OCI-LY1 (cell line): Measurements from ENCODE around the gene ADAMTSL3.

Experiments
- H2AFZ ChIP-seq: fragments of 200-600 bp; sonication (generic), shearing (Covaris generic); 2 replicates; pipeline ENCODE4 v1.6.0; 2014; ENCODE audit warnings: antibody characterized with exemption, mild to moderate bottlenecking, low read length
- H3F3A ChIP-seq: fragments of 200-600 bp; sonication (generic), shearing (Covaris generic); 2 replicates; pipeline ENCODE4 v1.6.0; 2014; ENCODE audit warnings: mild to moderate bottlenecking, antibody characterized with exemption, low read length, moderate library complexity; ENCODE audit not compliant: insufficient read depth
- H3K27ac ChIP-seq: fragments of 200-600 bp; sonication (generic); 2 replicates; pipeline ENCODE4 v1.5.1; 2014; ENCODE audit warnings: low read length, mixed run types, mild to moderate bottlenecking, low read depth; ENCODE audit not compliant: poor library complexity, severe bottlenecking
- H3K27me3 ChIP-seq: fragments of 200-600 bp; sonication (generic); 2 replicates; pipeline ENCODE4 v1.6.0; 2014; ENCODE audit warnings: antibody characterized with exemption, mild to moderate bottlenecking, low read length, moderate library complexity; ENCODE audit not compliant: insufficient read depth
- H3K36me3 ChIP-seq: fragments of 200-600 bp; sonication (generic); 2 replicates; pipeline ENCODE4 v1.6.1; 2014; ENCODE audit warnings: mild to moderate bottlenecking, antibody characterized with exemption, low read length, moderate library complexity, mixed read lengths; ENCODE audit not compliant: insufficient read depth
- H3K4me1 ChIP-seq: fragments of 200-600 bp; sonication (generic); 2 replicates; pipeline ENCODE4 v1.5.1; 2014; ENCODE audit warnings: mild to moderate bottlenecking, low read length, moderate library complexity; ENCODE audit not compliant: insufficient read depth, severe bottlenecking
- H3K4me2 ChIP-seq: fragments of 200-600 bp; sonication (generic), shearing (Covaris generic); 2 replicates; pipeline ENCODE4 v1.6.1; 2014; ENCODE audit warnings: low read length
- H3K4me3 ChIP-seq: fragments of 200-600 bp; sonication (generic); 2 replicates; pipeline ENCODE4 v1.5.1; 2014; ENCODE audit warnings: low read length, low read depth, mild to moderate bottlenecking, mixed read lengths; ENCODE audit not compliant: poor library complexity, severe bottlenecking
- H3K79me2 ChIP-seq: fragments of 200-600 bp; shearing (Covaris generic); 2 replicates; pipeline ENCODE4 v1.6.1; 2016; ENCODE audit warnings: mixed run types, low read length, mixed read lengths; ENCODE audit not compliant: insufficient read depth
- H3K9ac ChIP-seq: fragments of 200-600 bp; sonication (generic), shearing (Covaris generic); 2 replicates; pipeline ENCODE4 v1.6.1; 2014; ENCODE audit warnings: mild to moderate bottlenecking, low read length, mixed read lengths
- H3K9me2 ChIP-seq: fragments of 200-600 bp; sonication (generic), shearing (Covaris generic); 2 replicates; pipeline ENCODE4 v1.6.1; 2014; ENCODE audit warnings: low read depth, mild to moderate bottlenecking, low read length, mixed read lengths
- H3K9me3 ChIP-seq: fragments of 200-600 bp; shearing (Covaris generic); 2 replicates; pipeline ENCODE4 v1.6.1; 2014; ENCODE audit warnings: low read length, mixed read lengths
- H4K20me1 ChIP-seq: fragments of 200-600 bp; sonication (generic), shearing (Covaris generic); 2 replicates; pipeline ENCODE4 v1.6.0; 2016; ENCODE audit warnings: mild to moderate bottlenecking, low read length; ENCODE audit not compliant: insufficient read depth
- CTCF ChIP-seq: fragments of 200-600 bp; sonication (generic), shearing (Covaris generic); IDR thresholded peaks from 2 replicates; pipeline ENCODE4 v1.5.1; 2017; ENCODE audit warnings: mild to moderate bottlenecking, antibody characterized with exemption, low read length, moderate library complexity, mixed read lengths
- EZH2 ChIP-seq: fragments of 200-600 bp; sonication (generic), shearing (Covaris generic); IDR thresholded peaks from 2 replicates; pipeline ENCODE4 v1.8.0; 2017; ENCODE audit warnings: borderline replicate concordance, mixed run types, mild to moderate bottlenecking, antibody characterized with exemption, low read length, moderate library complexity, mixed read lengths

The ADAMTSL3 gene

GRCh38 chr15:83612226-83612625 is 41.7 kb upstream of the ADAMTSL3 start:
- H2AFZ ChIP-seq = no peak overlapping the region
- H3K9me2 ChIP-seq = no peaks in the 10 kb centered on the region
- no peaks in the 10 kb centered on the region for H4K20me1 ChIP-seq
- no peaks in the 10 kb centered on the region for H3K79me2 ChIP-seq
- H3K36me3 ChIP-seq = no peaks in the 10 kb centered on the region
- no peak overlapping the region for H3K4me2 ChIP-seq
- H3K9me3 ChIP-seq = no peaks in the 10 kb centered on the region
- H3K27me3 ChIP-seq = no peaks in the 10 kb centered on the region
- no peaks in the 10 kb centered on the region for H3F3A ChIP-seq
- no peaks in the 10 kb centered on the region for H3K4me1 ChIP-seq
- no peak overlapping the region for H3K4me3 ChIP-seq
- no peak overlapping the region for H3K9ac ChIP-seq
- TF ChIP-seq CTCF (no peak), EZH2 (no peak)
- no peak overlapping the region for H3K27ac ChIP-seq

- Histone ChIP-seq H3F3A (no peaks in the 10 kb centered on the region), H3K36me3 (no peaks in the 10 kb centered on the region), H4K20me1 (no peaks in the 10 kb centered on the region), H2AFZ (no peak overlapping the region), H3K9me2 (no peaks in the 10 kb centered on the region), H3K4me2 (no peak overlapping the region), H3K4me3 (no peak overlapping the region), H3K4me1 (no peaks in the 10 kb centered on the region), H3K79me2 (no peaks in the 10 kb centered on the region), H3K27me3 (no peaks in the 10 kb centered on the region), H3K27ac (no peak overlapping the region), H3K9me3 (no peaks in the 10 kb centered on the region), H3K9ac (no peak overlapping the region)
- TF ChIP-seq CTCF (no peak), EZH2 (no peak)
Observed at GRCh38 chr15:83612898-83613635, 40.9 kb upstream of the ADAMTSL3 start.

GRCh38 chr15:83613714-83614113 is 40.2 kb upstream of the ADAMTSL3 start:
- Histone ChIP-seq H3K27me3 (no peaks in the 10 kb centered on the region), H2AFZ (no peak overlapping the region), H3K4me3 (no peak overlapping the region), H3K27ac (no peak overlapping the region), H3K4me1 (no peaks in the 10 kb centered on the region), H3K9ac (no peak overlapping the region), H3K36me3 (no peaks in the 10 kb centered on the region), H3K9me2 (no peaks in the 10 kb centered on the region), H3K9me3 (no peaks in the 10 kb centered on the region), H3K79me2 (no peaks in the 10 kb centered on the region), H3K4me2 (no peak overlapping the region), H3F3A (no peaks in the 10 kb centered on the region), H4K20me1 (no peaks in the 10 kb centered on the region)
- TF ChIP-seq CTCF = no peak
- no peak for TF ChIP-seq EZH2
